Neuronal stem cell (in vitro differentiated cells): ENCODE data around the gene ADCY2.

Experiments
- DNase-seq: peaks from one replicate; pipeline ENCODE4 v3.0.0-alpha.2; 2013; ENCODE audit warnings: low spot score
- H2AFZ ChIP-seq: one replicate; pipeline ENCODE4 v1.6.1; 2013; ENCODE audit warnings: mild to moderate bottlenecking, low read length, inconsistent platforms
- H2AK5ac ChIP-seq: 2 replicates; pipeline ENCODE4 v1.6.1; 2013; ENCODE audit warnings: low read depth, mild to moderate bottlenecking, inconsistent platforms, low read length, moderate library complexity, mixed read lengths
- H2BK120ac ChIP-seq: 2 replicates; pipeline ENCODE4 v1.6.1; 2013; ENCODE audit warnings: low read depth, mild to moderate bottlenecking, inconsistent platforms, low read length, moderate library complexity, mixed read lengths
- H2BK12ac ChIP-seq: one replicate; pipeline ENCODE4 v1.6.1; 2013; ENCODE audit warnings: low read length, inconsistent platforms
- H2BK15ac ChIP-seq: 2 replicates; pipeline ENCODE4 v1.6.1; 2013; ENCODE audit warnings: mild to moderate bottlenecking, low read length, inconsistent platforms, mixed read lengths
- H2BK5ac ChIP-seq: one replicate; pipeline ENCODE4 v1.6.1; 2013; ENCODE audit warnings: inconsistent platforms, mild to moderate bottlenecking, low read length, moderate library complexity
- H3K14ac ChIP-seq: one replicate; pipeline ENCODE4 v1.6.1; 2013; ENCODE audit warnings: low read length, inconsistent platforms
- H3K18ac ChIP-seq: 2 replicates; pipeline ENCODE4 v1.6.1; 2013; ENCODE audit warnings: low read length, inconsistent platforms
- H3K23ac ChIP-seq: 2 replicates; pipeline ENCODE4 v1.6.1; 2013; ENCODE audit warnings: low read depth, mild to moderate bottlenecking, mixed read lengths, low read length, inconsistent platforms; ENCODE audit not compliant: poor library complexity
- H3K27ac ChIP-seq: replicated peaks from 3 replicates; pipeline ENCODE4 v1.5.1; 2013; ENCODE audit warnings: low read length, inconsistent platforms
- H3K27me3 ChIP-seq, 3 experiments: 2 replicates each; pipeline ENCODE4 v1.6.1; 2013; ENCODE audit warnings: low read length in 3 of 3, mild to moderate bottlenecking in 2 of 3, inconsistent platforms in 1 of 3, low read depth in 1 of 3, mixed read lengths in 1 of 3, moderate library complexity in 1 of 3; ENCODE audit not compliant: control insufficient read depth in 3 of 3, insufficient read depth in 3 of 3
- H3K36me3 ChIP-seq, 2 donors: replicated peaks in 1 of 2; 2 replicates each; pipeline ENCODE4 v1.6.1; 2013; ENCODE audit warnings: low read length in 2 of 2; ENCODE audit not compliant: control insufficient read depth in 2 of 2, insufficient read depth in 2 of 2
- H3K4ac ChIP-seq: 2 replicates; pipeline ENCODE4 v1.6.1; 2013; ENCODE audit warnings: inconsistent platforms, mild to moderate bottlenecking, low read length, moderate library complexity
- H3K4me1 ChIP-seq, 2 donors: 1 replicate in 1 of 2; 2 replicates in 1 of 2; pipeline ENCODE4 v1.6.1; 2013; ENCODE audit warnings: low read length in 2 of 2, low read depth in 1 of 2; ENCODE audit not compliant: control insufficient read depth in 2 of 2, insufficient read depth in 1 of 2
- H3K4me2 ChIP-seq: one replicate; pipeline ENCODE4 v1.6.1; 2013; ENCODE audit warnings: mild to moderate bottlenecking, low read length, inconsistent platforms; ENCODE audit not compliant: insufficient read depth, poor library complexity, severe bottlenecking
- H3K4me3 ChIP-seq, 2 donors: 2 replicates each; pipeline ENCODE4 v1.5.1; 2013; ENCODE audit warnings: low read length in 2 of 2, mild to moderate bottlenecking in 2 of 2, inconsistent platforms in 1 of 2, moderate library complexity in 1 of 2
- H3K79me1 ChIP-seq: one replicate; pipeline ENCODE4 v1.6.1; 2013; ENCODE audit warnings: low read depth, mild to moderate bottlenecking, inconsistent platforms, low read length, moderate library complexity
- H3K9ac ChIP-seq: one replicate; pipeline ENCODE4 v1.6.1; 2013; ENCODE audit warnings: mild to moderate bottlenecking, low read depth, low read length, inconsistent platforms; ENCODE audit not compliant: poor library complexity
- H3K9me3 ChIP-seq, 2 donors: replicated peaks in 1 of 2; 2 replicates each; pipeline versions ENCODE3 to v1.6.1; 2013; ENCODE audit warnings: low read length in 2 of 2, mild to moderate bottlenecking in 2 of 2, inconsistent platforms in 1 of 2, low read depth in 1 of 2, mixed read lengths in 1 of 2, moderate library complexity in 1 of 2; ENCODE audit not compliant: control insufficient read depth in 2 of 2, insufficient read depth in 1 of 2
- H4K8ac ChIP-seq: one replicate; pipeline ENCODE4 v1.6.1; 2013; ENCODE audit warnings: low read depth, mild to moderate bottlenecking, inconsistent platforms, low read length, moderate library complexity
- H4K91ac ChIP-seq: one replicate; pipeline ENCODE4 v1.6.1; 2013; ENCODE audit warnings: low read length, low read depth, mild to moderate bottlenecking, inconsistent platforms; ENCODE audit not compliant: poor library complexity
- WGBS, 2 donors: extraction: QIAGEN DNeasy Blood & Tissue Kit; methylation state at CpG; one replicate each; pipeline ENCODE4 v1.1.7; 2013; ENCODE audit warnings: missing lambda C conversion rate in 2 of 2, mixed read lengths in 1 of 2; ENCODE audit not compliant: insufficient read length in 2 of 2, insufficient replicate concordance in 1 of 2; ENCODE audit errors: extremely low coverage in 2 of 2; 5-methylcytosine and 5-hydroxymethylcytosine counted together

ADCY2 gene

GRCh38 chr5:7609726-7610125, 213.8 kb downstream of the ADCY2 start:
- H3K23ac ChIP-seq = no peak overlapping the region
- H3K4me2 ChIP-seq = no peak overlapping the region
- H2AFZ ChIP-seq = no peak overlapping the region
- H4K91ac ChIP-seq = no peak overlapping the region
- no peak overlapping the region for H2AK5ac ChIP-seq
- no peak overlapping the region for H3K9ac ChIP-seq
- H3K27ac ChIP-seq = no peak overlapping the region
- no peak overlapping the region for H4K8ac ChIP-seq
- no peak overlapping the region for H3K18ac ChIP-seq
- H3K79me1 ChIP-seq = no peaks in the 10 kb centered on the region
- no peak overlapping the region for H3K4ac ChIP-seq
- no peak overlapping the region for H2BK5ac ChIP-seq
- H2BK120ac ChIP-seq = no peak overlapping the region
- no peak for DNase-seq
- no peak overlapping the region for H2BK12ac ChIP-seq
- peaks cover 0 to 2% (median 0%) of the 10 kb centered on the region in 3 experiments for H3K27me3 ChIP-seq
- H3K36me3 ChIP-seq = no peaks in the 10 kb centered on the region
- no peak overlapping the region for H2BK15ac ChIP-seq
- no peak overlapping the region for H3K4me3 ChIP-seq
- H3K4me1 ChIP-seq = peaks cover 2 to 3% of the 10 kb centered on the region in 2 donors
- no peak overlapping the region for H3K14ac ChIP-seq
- H3K9me3 ChIP-seq = no peaks in the 10 kb centered on the region
- WGBS, 2 donors = no CpG with 5 or more reads among the region's 1 CpG

- no peak overlapping the region for H3K27ac ChIP-seq
- H3K4me1 ChIP-seq = peaks cover 2 to 3% of the 10 kb centered on the region in 2 donors
- no peak overlapping the region for H2AK5ac ChIP-seq
- H4K8ac ChIP-seq = no peak overlapping the region
- H3K79me1 ChIP-seq = no peaks in the 10 kb centered on the region
- H2BK12ac ChIP-seq = no peak overlapping the region
- no peak overlapping the region for H2AFZ ChIP-seq
- no peak for DNase-seq
- WGBS, 2 donors = no CpG with 5 or more reads among the region's 2 CpGs
- H2BK15ac ChIP-seq = no peak overlapping the region
- H3K14ac ChIP-seq = no peak overlapping the region
- no peak overlapping the region for H3K4me2 ChIP-seq
- H3K18ac ChIP-seq = no peak overlapping the region
- H4K91ac ChIP-seq = no peak overlapping the region
- H3K36me3 ChIP-seq = no peaks in the 10 kb centered on the region
- H3K4ac ChIP-seq = no peak overlapping the region
- no peak overlapping the region for H2BK120ac ChIP-seq
- no peak overlapping the region for H3K9ac ChIP-seq
- H3K23ac ChIP-seq = no peak overlapping the region
- no peak overlapping the region for H2BK5ac ChIP-seq
- H3K9me3 ChIP-seq = no peaks in the 10 kb centered on the region
- no peak overlapping the region for H3K4me3 ChIP-seq
- peaks cover 0 to 4% (median 0%) of the 10 kb centered on the region in 3 experiments for H3K27me3 ChIP-seq
Observed at GRCh38 chr5:7610531-7611177, 214.7 kb downstream of the ADCY2 start.

- no CpG with 5 or more reads among the region's 1 CpG for WGBS, 2 donors
Observed at GRCh38 chr5:7611518-7611917, 215.6 kb downstream of the ADCY2 start.

GRCh38 chr5:7615566-7616061, 219.7 kb downstream of the ADCY2 start:
- H3K9me3 ChIP-seq = no peaks in the 10 kb centered on the region
- H4K8ac ChIP-seq = no peak overlapping the region
- no peak overlapping the region for H3K4ac ChIP-seq
- no peaks in the 10 kb centered on the region for H3K79me1 ChIP-seq
- H3K9ac ChIP-seq = no peak overlapping the region
- DNase-seq = no peak
- H3K14ac ChIP-seq = no peak overlapping the region
- H2AK5ac ChIP-seq = no peak overlapping the region
- no peaks in the 10 kb centered on the region for H3K36me3 ChIP-seq
- H2BK120ac ChIP-seq = no peak overlapping the region
- no peak overlapping the region for H3K18ac ChIP-seq
- peaks cover 0 to 4% (median 0%) of the 10 kb centered on the region in 3 experiments for H3K27me3 ChIP-seq
- H2BK15ac ChIP-seq = no peak overlapping the region
- no peak overlapping the region for H4K91ac ChIP-seq
- H3K27ac ChIP-seq = no peak overlapping the region
- no peak overlapping the region for H3K4me3 ChIP-seq
- peaks cover 0 to 2% of the 10 kb centered on the region in 2 donors for H3K4me1 ChIP-seq
- no peak overlapping the region for H2BK12ac ChIP-seq
- WGBS, 2 donors = no CpG with 5 or more reads among the region's 2 CpGs
- no peak overlapping the region for H3K23ac ChIP-seq
- no peak overlapping the region for H2BK5ac ChIP-seq
- H3K4me2 ChIP-seq = no peak overlapping the region
- no peak overlapping the region for H2AFZ ChIP-seq

More at GRCh38 chr5:7611518-7611917, 215.6 kb downstream of the ADCY2 start:
- Histone ChIP-seq H3K4me3 (no peak overlapping the region), H3K9me3 (no peaks in the 10 kb centered on the region), H2BK12ac (no peak overlapping the region), H4K91ac (no peak overlapping the region), H3K18ac (no peak overlapping the region), H2BK15ac (no peak overlapping the region), H3K9ac (no peak overlapping the region), H2AK5ac (no peak overlapping the region), H2BK5ac (no peak overlapping the region), H3K23ac (no peak overlapping the region), H3K36me3 (no peaks in the 10 kb centered on the region), H3K79me1 (no peaks in the 10 kb centered on the region), H3K4me2 (no peak overlapping the region), H3K27me3 (peaks cover 0 to 4% (median 0%) of the 10 kb centered on the region in 3 experiments), H3K27ac (no peak overlapping the region), H3K14ac (no peak overlapping the region), H2BK120ac (no peak overlapping the region), H2AFZ (no peak overlapping the region), H4K8ac (no peak overlapping the region), H3K4ac (no peak overlapping the region), H3K4me1 (peaks cover 2 to 3% of the 10 kb centered on the region in 2 donors)
- DNase-seq = no peak
